HG03139 (cell line): Measurements from ENCODE around the gene AATF.

ENCODE experiments used
- ATAC-seq: cut with Tn5 transposase; IDR thresholded peaks from one replicate; pipeline ENCODE4 v1.9.1; 2021; ENCODE audit not compliant: unreplicated experiment

The AATF gene

GRCh38 chr17:36929851-36930582, 18.7 kb upstream of the AATF start:
- ATAC-seq, result no peak

GRCh38 chr17:36930583-36930900, 18.2 kb upstream of the AATF start:
- ATAC-seq, result no peak

GRCh38 chr17:36931096-36931696, 17.6 kb upstream of the AATF start:
- ATAC-seq, result no peak

GRCh38 chr17:36931697-36932382, 16.9 kb upstream of the AATF start:
- ATAC-seq, result no peak

- no peak for ATAC-seq
Observed at GRCh38 chr17:36932383-36932693, 16.4 kb upstream of the AATF start.

- no peak for ATAC-seq
Observed at GRCh38 chr17:36932694-36933511, 15.9 kb upstream of the AATF start.

GRCh38 chr17:36933512-36934143, 15.1 kb upstream of the AATF start:
- ATAC-seq, result no peak

GRCh38 chr17:36934144-36934691, 14.5 kb upstream of the AATF start:
- ATAC-seq, result no peak

GRCh38 chr17:36934692-36935630, 13.8 kb upstream of the AATF start:
- ATAC-seq, result no peak

- ATAC-seq, result no peak
Observed at GRCh38 chr17:36935671-36936454, 12.9 kb upstream of the AATF start.

GRCh38 chr17:36936455-36937000, 12.2 kb upstream of the AATF start:
- ATAC-seq, result no peak

- ATAC-seq, result no peak
Observed at GRCh38 chr17:36937001-36937958, 11.5 kb upstream of the AATF start, which contains the start of gene LHX1. Gene LHX1, plus strand, starts transcription at chr17:36937475. Its CDS starts 723 bp downstream, at chr17:36938198.

- no peak for ATAC-seq
Observed at GRCh38 chr17:36937959-36938565, 10.7 kb upstream of the AATF start.

- ATAC-seq, result no peak
Observed at GRCh38 chr17:36938566-36939051, 10.1 kb upstream of the AATF start.

- no peak for ATAC-seq
Observed at GRCh38 chr17:36939052-36939801, 9.5 kb upstream of the AATF start.

- ATAC-seq, result no peak
Observed at GRCh38 chr17:36939802-36940312, 8.9 kb upstream of the AATF start.
